Transverse colon (tissue), 4 donors: ENCODE results near the gene PABPN1L.

ENCODE experiments used
- POLR2A ChIP-seq: fragments of 450-650 bp; IDR thresholded peaks from one replicate; pipeline ENCODE4 v1.6.1; 2016; ENCODE audit warnings: antibody characterized with exemption, mild to moderate bottlenecking, moderate library complexity
- POLR2AphosphoS5 ChIP-seq, 3 donors: sonication (generic); formaldehyde crosslinking; IDR thresholded peaks; one replicate each; pipeline ENCODE4 v1.6.1; 2016; ENCODE audit warnings: antibody characterized with exemption in 3 of 3
- TF ChIP-seq, protein P1 (sequence below), 5 experiments: fragments of 200-600 bp in 3 of 5; fragments of 450-650 bp in 2 of 5; sonication (generic) in 3 of 5; IDR thresholded peaks; 1 replicate in 2 of 5; 2 replicates in 3 of 5; pipeline ENCODE4 v1.5.1; 2016 to 2017; ENCODE audit warnings: antibody characterized with exemption in 5 of 5, inconsistent platforms in 3 of 5, mild to moderate bottlenecking in 2 of 5, moderate library complexity in 1 of 5

DNA sequence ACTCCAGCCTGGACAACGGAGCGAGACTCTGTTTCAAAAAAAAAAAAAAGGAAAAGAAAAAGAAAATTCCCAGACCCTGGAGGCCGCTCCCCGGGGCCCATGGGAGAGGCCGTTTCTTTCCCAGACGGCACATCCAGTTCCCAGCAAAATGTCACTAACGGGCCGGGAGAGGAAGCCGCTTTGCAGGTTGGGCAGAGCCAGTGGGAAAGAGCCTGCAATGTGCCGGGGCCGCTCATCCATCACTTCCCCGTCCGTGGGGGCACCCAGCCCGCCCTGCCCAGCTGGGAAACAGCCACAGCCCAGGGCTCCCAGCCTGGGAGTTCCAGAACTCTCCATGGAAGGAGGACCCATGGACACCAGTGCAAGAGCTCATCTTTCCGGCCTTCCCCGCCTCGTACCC is 41.8 kb upstream of the PABPN1L start:
- TF ChIP-seq POLR2AphosphoS5 (IDR thresholded peaks at IDR 0.05), result no peak
- TF ChIP-seq, protein P1, sequence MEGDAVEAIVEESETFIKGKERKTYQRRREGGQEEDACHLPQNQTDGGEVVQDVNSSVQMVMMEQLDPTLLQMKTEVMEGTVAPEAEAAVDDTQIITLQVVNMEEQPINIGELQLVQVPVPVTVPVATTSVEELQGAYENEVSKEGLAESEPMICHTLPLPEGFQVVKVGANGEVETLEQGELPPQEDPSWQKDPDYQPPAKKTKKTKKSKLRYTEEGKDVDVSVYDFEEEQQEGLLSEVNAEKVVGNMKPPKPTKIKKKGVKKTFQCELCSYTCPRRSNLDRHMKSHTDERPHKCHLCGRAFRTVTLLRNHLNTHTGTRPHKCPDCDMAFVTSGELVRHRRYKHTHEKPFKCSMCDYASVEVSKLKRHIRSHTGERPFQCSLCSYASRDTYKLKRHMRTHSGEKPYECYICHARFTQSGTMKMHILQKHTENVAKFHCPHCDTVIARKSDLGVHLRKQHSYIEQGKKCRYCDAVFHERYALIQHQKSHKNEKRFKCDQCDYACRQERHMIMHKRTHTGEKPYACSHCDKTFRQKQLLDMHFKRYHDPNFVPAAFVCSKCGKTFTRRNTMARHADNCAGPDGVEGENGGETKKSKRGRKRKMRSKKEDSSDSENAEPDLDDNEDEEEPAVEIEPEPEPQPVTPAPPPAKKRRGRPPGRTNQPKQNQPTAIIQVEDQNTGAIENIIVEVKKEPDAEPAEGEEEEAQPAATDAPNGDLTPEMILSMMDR (IDR thresholded peaks at IDR 0.05), result no peak
- no peak for TF ChIP-seq POLR2A
